Peyer's patch (tissue), 4 donors: ENCODE results near the gene OSBPL5. TPM values are rescaled to one million over a fixed set of nuclear protein-coding genes. Genes with fewer than 3 reads are reported as not detected.

Experiments
- DNase-seq, 3 donors: peaks; one replicate each; pipeline ENCODE4 v3.0.0-alpha.2; 2017 to 2019
- H3K27ac ChIP-seq, 4 donors: fragments of 200-600 bp; sonication (generic); one replicate each; pipeline ENCODE4 v1.5.1; 2016 to 2019
- H3K27me3 ChIP-seq, 2 donors: fragments of 200-600 bp; sonication (generic); one replicate each; pipeline ENCODE4 v1.5.1; 2019
- H3K36me3 ChIP-seq, 3 donors: fragments of 200-600 bp; sonication (generic); one replicate each; pipeline ENCODE4 v1.5.1; 2016 to 2019
- H3K4me1 ChIP-seq, 4 donors: fragments of 200-600 bp; sonication (generic); one replicate each; pipeline ENCODE4 v1.5.1; 2016 to 2019
- H3K4me3 ChIP-seq, 4 donors: fragments of 200-600 bp; sonication (generic); 1 replicate in 3 of 4; 2 replicates in 1 of 4; pipeline ENCODE4 v1.5.1; 2016 to 2019; ENCODE audit warnings: mild to moderate bottlenecking in 1 of 4
- H3K9me3 ChIP-seq, 4 donors: fragments of 200-600 bp; sonication (generic); one replicate each; pipeline ENCODE4 v1.5.1; 2016 to 2019; ENCODE audit warnings: mild to moderate bottlenecking in 1 of 4
- CTCF ChIP-seq, 6 experiments: fragments of 450-650 bp in 4 of 6; fragments of 200-600 bp in 2 of 6; sonication (generic) in 1 of 6; IDR thresholded peaks; one replicate each; pipeline ENCODE4 v1.5.1; 2017 to 2019; ENCODE audit warnings: antibody characterized with exemption in 6 of 6, mild to moderate bottlenecking in 3 of 6, moderate library complexity in 1 of 6
- POLR2A ChIP-seq, 2 donors: fragments of 450-650 bp; IDR thresholded peaks; one replicate each; pipeline ENCODE4 v1.5.1; 2017; ENCODE audit warnings: antibody characterized with exemption in 2 of 2, mild to moderate bottlenecking in 2 of 2, moderate library complexity in 2 of 2
- total RNA-seq, 4 donors: library from RNA; depleted of rRNA; stranded (reverse); fragments of >200 nt; gene quantifications; one replicate each; pipeline ENCODE4 v1.1.0, GENCODE V29; 2016

The OSBPL5 gene
- total RNA-seq, 4 donors from 2014 or later = 39.8 to 110 (median 73.2) TPM

GRCh38 chr11:3193373-3194015 is 28.4 kb upstream of the OSBPL5 start:
- Histone ChIP-seq H3K4me1 (no peaks in the 10 kb centered on the region), H3K27me3 (no peaks in the 10 kb centered on the region), H3K36me3 (no peaks in the 10 kb centered on the region), H3K9me3 (no peaks in the 10 kb centered on the region), H3K4me3 (no peak overlapping the region), H3K27ac (no peak overlapping the region)
- peak in 1 of 3 donors; percentile 34 for DNase-seq
- TF ChIP-seq POLR2A (IDR thresholded peaks at IDR 0.05) (no peak), CTCF (IDR thresholded peaks at IDR 0.05) (no peak)

GRCh38 chr11:3192511-3193372 is 27.6 kb upstream of the OSBPL5 start:
- Histone ChIP-seq H3K36me3 (no peaks in the 10 kb centered on the region), H3K27me3 (no peaks in the 10 kb centered on the region), H3K4me3 (no peak overlapping the region), H3K27ac (no peak overlapping the region), H3K4me1 (no peaks in the 10 kb centered on the region), H3K9me3 (no peaks in the 10 kb centered on the region)
- TF ChIP-seq CTCF (IDR thresholded peaks at IDR 0.05) = no peak
- TF ChIP-seq POLR2A (IDR thresholded peaks at IDR 0.05) = no peak
- DNase-seq = no peak

- H3K9me3 ChIP-seq = no peaks in the 10 kb centered on the region
- DNase-seq = no peak
- H3K27me3 ChIP-seq = no peaks in the 10 kb centered on the region
- no peak overlapping the region for H3K27ac ChIP-seq
- H3K4me1 ChIP-seq = no peaks in the 10 kb centered on the region
- no peak overlapping the region for H3K4me3 ChIP-seq
- H3K36me3 ChIP-seq = no peaks in the 10 kb centered on the region
- no peak for TF ChIP-seq CTCF (IDR thresholded peaks at IDR 0.05)
- TF ChIP-seq POLR2A (IDR thresholded peaks at IDR 0.05) = no peak
Measured at GRCh38 chr11:3191586-3192324, 26.6 kb upstream of the OSBPL5 start.

- TF ChIP-seq POLR2A (IDR thresholded peaks at IDR 0.05) (no peak), CTCF (IDR thresholded peaks at IDR 0.05) (no peak)
- no peaks in the 10 kb centered on the region for H3K4me1 ChIP-seq
- no peak overlapping the region for H3K4me3 ChIP-seq
- no peaks in the 10 kb centered on the region for H3K9me3 ChIP-seq
- DNase-seq = no peak
- H3K27ac ChIP-seq = no peak overlapping the region
- H3K36me3 ChIP-seq = no peaks in the 10 kb centered on the region
- H3K27me3 ChIP-seq = no peaks in the 10 kb centered on the region
Measured at GRCh38 chr11:3190600-3190999, 25.5 kb upstream of the OSBPL5 start.

GRCh38 chr11:3189886-3190583 is 24.9 kb upstream of the OSBPL5 start:
- Histone ChIP-seq H3K27me3 (no peaks in the 10 kb centered on the region), H3K4me1 (no peaks in the 10 kb centered on the region), H3K36me3 (no peaks in the 10 kb centered on the region), H3K9me3 (no peaks in the 10 kb centered on the region), H3K27ac (no peak overlapping the region), H3K4me3 (no peak overlapping the region)
- DNase-seq = no peak
- TF ChIP-seq POLR2A (IDR thresholded peaks at IDR 0.05) = no peak
- no peak for TF ChIP-seq CTCF (IDR thresholded peaks at IDR 0.05)
